Ascending aorta (tissue), 2 donors: ENCODE measurements around the gene PAFAH2. TPM values are rescaled to one million over a fixed set of nuclear protein-coding genes. Genes with fewer than 3 reads are reported as not detected.

Experiments used
- DNase-seq, 2 donors: peaks; one replicate each; pipeline ENCODE4 v3.0.0-alpha.2; 2019; ENCODE audit warnings: low spot score in 2 of 2
- H3K27ac ChIP-seq, 2 donors: fragments of 200-600 bp; sonication (generic); one replicate each; pipeline ENCODE4 v1.5.1; 2016 to 2017; ENCODE audit warnings: mild to moderate bottlenecking in 1 of 2
- H3K27me3 ChIP-seq: fragments of 200-600 bp; sonication (generic); one replicate; pipeline ENCODE4 v1.5.1; 2017
- H3K36me3 ChIP-seq, 2 donors: fragments of 200-600 bp; sonication (generic); one replicate each; pipeline ENCODE4 v1.5.1; 2016
- H3K4me1 ChIP-seq, 2 donors: fragments of 200-600 bp; sonication (generic); one replicate each; pipeline ENCODE4 v1.5.1; 2016 to 2017; ENCODE audit warnings: mild to moderate bottlenecking in 1 of 2
- H3K4me3 ChIP-seq, 2 donors: fragments of 200-600 bp; sonication (generic); one replicate each; pipeline ENCODE4 v1.5.1; 2016 to 2017; ENCODE audit warnings: mild to moderate bottlenecking in 1 of 2
- H3K9me3 ChIP-seq, 2 donors: fragments of 200-600 bp; sonication (generic); one replicate each; pipeline ENCODE4 v1.5.1; 2016
- intact Hi-C: fragments of 100-400 bp; cut with DNase I; formaldehyde crosslinking; loops from one replicate; pipeline ENCODE4 v1.15.1; 2023
- total RNA-seq: library from RNA; depleted of rRNA; stranded (reverse); fragments of >200 nt; gene quantifications from one replicate; pipeline ENCODE4 v1.1.0, GENCODE V29; 2016
- TF ChIP-seq, protein P1 (sequence below), 3 experiments: fragments of 200-600 bp in 2 of 3; fragments of 450-650 bp in 1 of 3; sonication (generic) in 2 of 3; IDR thresholded peaks; one replicate each; pipeline ENCODE4 v1.5.1; 2016 to 2019; ENCODE audit warnings: antibody characterized with exemption in 3 of 3, mild to moderate bottlenecking in 1 of 3, moderate library complexity in 1 of 3

The PAFAH2 gene
- 1.3 TPM for total RNA-seq

DNA sequence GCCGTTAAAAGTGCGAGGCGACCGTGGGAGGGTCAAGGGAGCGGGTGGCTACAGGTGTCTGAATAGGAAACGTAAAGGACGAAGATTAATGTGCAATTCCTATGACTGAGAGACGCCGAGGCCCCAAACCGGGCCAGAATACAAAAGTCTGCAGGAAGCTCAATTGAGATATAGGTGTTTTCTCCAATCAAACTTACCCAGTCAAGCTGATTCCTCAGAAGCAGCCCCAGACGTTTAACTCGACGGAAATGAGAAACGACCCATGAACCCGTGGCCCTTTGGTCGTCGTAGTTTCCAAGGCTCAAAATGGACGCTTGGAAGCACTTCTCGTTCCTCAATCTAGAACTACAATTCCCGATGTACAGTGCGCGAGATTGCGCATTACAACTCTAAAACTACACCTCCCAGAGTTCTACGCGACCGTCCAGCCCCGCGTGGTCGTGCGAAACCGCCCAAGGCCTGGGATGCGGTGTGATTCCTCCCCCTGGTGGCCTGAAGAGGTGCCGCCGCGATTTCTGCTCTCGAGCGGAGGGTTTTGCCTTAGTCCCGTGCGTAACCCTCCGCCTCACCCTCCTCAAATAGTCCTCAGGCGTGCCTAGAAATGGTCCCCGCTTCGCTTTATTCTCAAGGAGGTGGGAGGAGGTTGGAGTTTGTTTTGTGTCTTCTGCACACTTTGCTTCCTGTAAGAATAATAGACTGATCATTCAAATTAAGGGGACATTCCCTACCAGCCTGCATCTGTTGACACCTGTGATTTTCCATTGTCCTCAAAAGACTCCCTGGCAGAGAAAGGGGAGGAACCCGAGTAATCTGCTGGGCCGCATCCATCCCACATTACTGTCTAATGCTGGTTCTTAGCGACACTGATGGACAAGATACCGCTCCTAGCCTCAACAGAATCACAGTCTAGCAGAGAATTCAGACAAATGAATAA is at the start of gene PAFAH2:
Gene PAFAH2 (minus strand): TSS at position 236 of the 934 bp plus-strand sequence. CDS start 7,247 bp downstream, outside the sequence.
- peak; percentile 84 to 99 for DNase-seq
- H3K4me1 ChIP-seq = peaks cover 4 to 6% of the 10 kb centered on the region in 2 donors
- H3K36me3 ChIP-seq = no peaks in the 10 kb centered on the region
- TF ChIP-seq, protein P1, sequence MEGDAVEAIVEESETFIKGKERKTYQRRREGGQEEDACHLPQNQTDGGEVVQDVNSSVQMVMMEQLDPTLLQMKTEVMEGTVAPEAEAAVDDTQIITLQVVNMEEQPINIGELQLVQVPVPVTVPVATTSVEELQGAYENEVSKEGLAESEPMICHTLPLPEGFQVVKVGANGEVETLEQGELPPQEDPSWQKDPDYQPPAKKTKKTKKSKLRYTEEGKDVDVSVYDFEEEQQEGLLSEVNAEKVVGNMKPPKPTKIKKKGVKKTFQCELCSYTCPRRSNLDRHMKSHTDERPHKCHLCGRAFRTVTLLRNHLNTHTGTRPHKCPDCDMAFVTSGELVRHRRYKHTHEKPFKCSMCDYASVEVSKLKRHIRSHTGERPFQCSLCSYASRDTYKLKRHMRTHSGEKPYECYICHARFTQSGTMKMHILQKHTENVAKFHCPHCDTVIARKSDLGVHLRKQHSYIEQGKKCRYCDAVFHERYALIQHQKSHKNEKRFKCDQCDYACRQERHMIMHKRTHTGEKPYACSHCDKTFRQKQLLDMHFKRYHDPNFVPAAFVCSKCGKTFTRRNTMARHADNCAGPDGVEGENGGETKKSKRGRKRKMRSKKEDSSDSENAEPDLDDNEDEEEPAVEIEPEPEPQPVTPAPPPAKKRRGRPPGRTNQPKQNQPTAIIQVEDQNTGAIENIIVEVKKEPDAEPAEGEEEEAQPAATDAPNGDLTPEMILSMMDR (IDR thresholded peaks at IDR 0.05) = peak; percentile 94 to 100 (median 94)
- intact Hi-C loops = loop anchor here (1.0 to 5.0 kb wide), 5 partner anchors 37 to 381 kb away; partner anchors contain the start of gene MAN1C1
- H3K4me3 ChIP-seq = peak within 1 kb of the TSS; percentile 58 to 75
- H3K27ac ChIP-seq = peak within 1 kb of the TSS; percentile 84 to 86
- no peaks in the 10 kb centered on the region for H3K27me3 ChIP-seq
- H3K9me3 ChIP-seq = no peaks in the 10 kb centered on the region

DNA sequence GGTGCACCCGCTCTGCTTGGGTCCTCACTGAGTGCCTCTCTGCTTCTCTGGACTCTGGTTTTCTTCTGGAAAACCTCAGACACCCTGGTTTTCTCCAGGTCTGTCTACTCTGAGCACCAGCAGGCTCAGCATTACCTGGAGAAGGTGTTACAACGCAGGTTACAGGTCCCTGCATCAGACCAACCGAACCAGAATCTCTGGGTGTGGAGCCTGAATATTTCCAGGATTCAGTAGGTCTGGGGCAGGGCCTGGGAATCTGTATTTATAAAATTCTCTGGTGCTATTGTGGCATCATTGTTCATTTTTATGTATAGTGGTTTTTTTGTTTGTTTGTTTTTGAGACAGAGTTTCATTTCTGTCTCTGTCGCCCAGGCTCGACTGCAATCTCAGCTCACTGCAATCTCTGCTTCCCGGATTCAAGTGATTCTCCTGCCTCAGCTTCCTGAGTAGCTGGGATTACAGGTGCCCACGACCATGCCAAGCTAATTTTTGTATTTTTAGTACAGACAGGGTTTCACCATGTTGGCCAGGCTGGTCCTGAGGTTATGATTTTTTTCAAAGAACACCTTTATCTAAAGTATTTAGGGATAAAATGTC is 49.5 kb upstream of the PAFAH2 start:
- intact Hi-C loops = no loop called here
- Histone ChIP-seq H3K4me1 (no peaks in the 10 kb centered on the region), H3K9me3 (no peaks in the 10 kb centered on the region), H3K4me3 (no peak overlapping the region), H3K27me3 (peaks cover 18% of the 10 kb centered on the region), H3K27ac (no peak overlapping the region), H3K36me3 (no peaks in the 10 kb centered on the region)
- TF ChIP-seq, protein P1 (IDR thresholded peaks at IDR 0.05) = no peak
- DNase-seq = no peak

DNA sequence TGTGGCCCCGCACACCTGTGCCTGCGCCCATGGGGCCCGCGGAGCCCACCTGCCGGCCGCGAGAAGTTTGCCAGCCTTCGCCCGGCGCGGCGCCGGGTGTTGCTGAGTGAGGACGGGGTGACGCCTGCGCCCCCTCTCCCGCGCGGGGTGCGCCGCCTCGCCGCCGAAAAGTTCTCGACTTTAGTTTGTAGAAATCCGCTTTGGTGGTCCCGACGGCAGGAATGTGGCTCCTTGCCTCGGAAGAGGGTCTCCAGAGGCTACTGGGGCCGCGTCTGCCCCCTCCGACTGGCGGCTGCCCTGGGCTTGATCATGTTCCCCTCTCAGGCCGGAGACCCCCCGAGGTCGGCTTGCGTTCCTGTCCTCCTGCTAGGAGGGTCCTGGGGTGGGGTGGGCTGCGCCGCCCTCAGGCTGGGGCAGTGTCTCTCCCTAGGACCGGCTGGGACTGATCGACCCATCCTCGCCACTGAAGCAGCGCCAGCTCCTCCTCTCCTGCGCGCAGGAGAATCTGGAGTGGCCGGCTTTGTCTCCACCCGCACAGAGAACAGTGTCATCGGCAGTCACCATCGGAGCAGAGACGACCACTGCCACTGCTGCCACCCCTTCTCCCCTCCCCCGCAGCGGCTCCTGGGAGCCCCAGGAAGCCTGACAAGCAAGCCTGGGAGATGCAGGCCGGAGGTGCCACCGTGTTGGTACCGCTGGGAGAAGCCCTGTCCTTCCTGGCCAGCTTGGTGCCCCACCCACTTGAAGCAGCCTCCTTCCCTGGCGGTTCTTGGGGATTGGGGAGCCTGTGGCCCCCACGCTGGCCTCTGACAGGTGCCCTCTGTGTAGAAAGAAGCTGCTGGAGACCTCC is 48.6 kb upstream of the PAFAH2 start:
- Histone ChIP-seq H3K27ac (no peak overlapping the region), H3K36me3 (no peaks in the 10 kb centered on the region), H3K9me3 (no peaks in the 10 kb centered on the region), H3K27me3 (peaks cover 18% of the 10 kb centered on the region), H3K4me3 (peak overlapping the region; percentile 21 to 36), H3K4me1 (no peaks in the 10 kb centered on the region)
- TF ChIP-seq, protein P1 (IDR thresholded peaks at IDR 0.05) = no peak
- intact Hi-C loops = no loop called here
- no peak for DNase-seq

DNA sequence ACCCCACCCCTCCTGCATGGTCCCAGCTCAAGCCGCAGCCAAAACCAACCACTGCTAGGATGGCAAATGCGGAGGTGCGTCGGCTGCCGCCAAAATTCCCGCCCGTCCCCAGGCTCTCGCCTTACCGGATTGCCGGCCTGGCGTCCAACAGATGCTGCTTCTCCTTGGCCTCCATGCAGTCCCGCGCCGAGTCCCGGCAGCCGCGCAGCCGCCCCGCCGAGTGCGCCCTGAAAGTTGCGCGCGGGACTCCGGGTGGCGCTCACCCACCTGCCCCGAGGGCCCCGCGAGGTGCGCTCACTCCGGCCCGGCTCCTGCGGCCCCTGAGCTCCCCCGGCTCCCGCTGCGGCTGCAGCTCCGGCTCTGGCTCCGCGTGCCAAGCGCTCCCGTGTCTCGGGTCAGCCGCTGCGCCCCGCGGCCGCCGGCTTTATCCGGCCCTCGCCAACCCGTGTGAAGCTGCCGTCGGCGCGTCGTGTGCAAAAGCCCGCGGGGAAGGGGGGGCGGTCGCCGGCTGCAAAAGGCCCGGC is 47.9 kb upstream of the PAFAH2 start, which contains the start of gene SLC30A2:
Gene SLC30A2 (minus strand): TSS at position 397 of the 524 bp plus-strand sequence. CDS start 222 bp downstream, at position 175.
- no peak for DNase-seq
- intact Hi-C loops = no loop called here

More for the DNA sequence above, 47.9 kb upstream of the PAFAH2 start, which contains the start of gene SLC30A2:
- TF ChIP-seq, protein P1 (IDR thresholded peaks at IDR 0.05) = no peak
- no peaks in the 10 kb centered on the region for H3K36me3 ChIP-seq
- no peak within 1 kb of the TSS for H3K27ac ChIP-seq
- H3K4me3 ChIP-seq = peak within 1 kb of the TSS; percentile 21 to 36
- no peaks in the 10 kb centered on the region for H3K4me1 ChIP-seq
- H3K27me3 ChIP-seq = peaks cover 18% of the 10 kb centered on the region
- no peaks in the 10 kb centered on the region for H3K9me3 ChIP-seq
